H1 (cell line): Measurements from ENCODE around the gene KRR1. TPM values are rescaled to one million over a fixed set of nuclear protein-coding genes. Genes with fewer than 3 reads are reported as not detected.

ENCODE experiments used
- CTCF ChIA-PET: fragments of 300-600 bp; sonication (Branson Sonifier 250); formaldehyde crosslinking; loops from one replicate; lab custom pipeline; 2021; ENCODE audit not compliant: partially characterized antibody; lab: Charles Lee
- POLR2A ChIA-PET: fragments of 300-600 bp; sonication (Branson Sonifier 250); formaldehyde crosslinking; loops from one replicate; lab custom pipeline; 2021; ENCODE audit warnings: inconsistent platforms; ENCODE audit not compliant: partially characterized antibody; lab: Charles Lee
- DNase-seq, 2 experiments: peaks; one replicate each; pipeline versions ENCODE4 v3.0.0 to v3.0.0-alpha.2; 2010 to 2022; ENCODE audit warnings: low spot score in 2 of 2, low read depth in 1 of 2, mixed read lengths in 1 of 2
- FAIRE-seq: peaks from 2 replicates; lab custom pipeline; 2011; peaks lifted over from hg19 to GRCh38; lab: Jason Lieb, UNC
- H2AFZ ChIP-seq: 2 replicates; pipeline ENCODE4 v1.8.1; 2012; ENCODE audit warnings: low read length, inconsistent platforms
- H2AK5ac ChIP-seq: 2 replicates; pipeline ENCODE4 v1.6.1; 2013; ENCODE audit warnings: low read depth, low read length
- H2BK120ac ChIP-seq: replicated peaks from 2 replicates; pipeline ENCODE3; 2013; ENCODE audit warnings: low read depth, low read length, inconsistent platforms
- H2BK12ac ChIP-seq: 2 replicates; pipeline ENCODE4 v1.6.1; 2013; ENCODE audit warnings: low read depth, low read length
- H2BK15ac ChIP-seq: 2 replicates; pipeline ENCODE4 v1.6.1; 2013; ENCODE audit warnings: low read length
- H2BK20ac ChIP-seq: 2 replicates; pipeline ENCODE4 v1.6.1; 2013; ENCODE audit warnings: low read length
- H2BK5ac ChIP-seq: 2 replicates; pipeline ENCODE4 v1.6.1; 2013; ENCODE audit warnings: low read depth, low read length
- H3K14ac ChIP-seq: 2 replicates; pipeline ENCODE4 v1.6.1; 2013; ENCODE audit warnings: inconsistent platforms; ENCODE audit not compliant: insufficient read length
- H3K18ac ChIP-seq: 2 replicates; pipeline ENCODE4 v1.6.1; 2013; ENCODE audit warnings: low read length; ENCODE audit errors: extremely low read depth
- H3K23ac ChIP-seq: 2 replicates; pipeline ENCODE4 v1.6.1; 2013; ENCODE audit warnings: inconsistent platforms; ENCODE audit not compliant: insufficient read length
- H3K23me2 ChIP-seq: 2 replicates; pipeline ENCODE4 v1.6.1; 2013; ENCODE audit warnings: low read depth, low read length
- H3K27ac ChIP-seq: 2 replicates; pipeline ENCODE4 v1.6.1; 2011; ENCODE audit warnings: low read depth, low read length, inconsistent platforms
- H3K27me3 ChIP-seq, 4 experiments: replicated peaks in 1 of 4; 1 replicate in 1 of 4; 2 replicates in 3 of 4; pipeline versions ENCODE4 v1.6.1 to v1.8.1; 2011 to 2013; ENCODE audit warnings: low read length in 3 of 4, mild to moderate bottlenecking in 3 of 4, inconsistent platforms in 2 of 4, mixed read lengths in 2 of 4, moderate library complexity in 1 of 4; ENCODE audit not compliant: control insufficient read depth in 3 of 4, insufficient read depth in 3 of 4; ENCODE audit errors: extremely low read depth in 1 of 4
- H3K36me3 ChIP-seq, 4 experiments: 2 replicates each; pipeline versions ENCODE4 v1.6.1 to v1.8.1; 2011 to 2013; ENCODE audit warnings: mild to moderate bottlenecking in 4 of 4, low read length in 3 of 4, moderate library complexity in 2 of 4, control low read depth in 1 of 4, inconsistent platforms in 1 of 4; ENCODE audit not compliant: insufficient read depth in 4 of 4, control insufficient read depth in 2 of 4
- H3K4ac ChIP-seq: replicated peaks from 2 replicates; pipeline ENCODE3; 2013; ENCODE audit warnings: low read length, low read depth, mixed read lengths, inconsistent platforms; ENCODE audit not compliant: insufficient read length
- H3K4me1 ChIP-seq, 4 experiments: replicated peaks in 1 of 4; 1 replicate in 1 of 4; 2 replicates in 3 of 4; pipeline versions ENCODE4 v1.6.1 to v1.8.1; 2011 to 2013; ENCODE audit warnings: low read length in 3 of 4, inconsistent platforms in 2 of 4, mixed read lengths in 1 of 4; ENCODE audit not compliant: insufficient read depth in 4 of 4, control insufficient read depth in 3 of 4
- H3K4me2 ChIP-seq, 2 experiments: 2 replicates each; pipeline versions ENCODE4 v1.6.1 to v1.8.1; 2011 to 2013; ENCODE audit warnings: low read depth in 2 of 2, low read length in 2 of 2, control low read depth in 1 of 2, inconsistent platforms in 1 of 2, mild to moderate bottlenecking in 1 of 2; ENCODE audit not compliant: insufficient read depth in 1 of 2
- H3K4me3 ChIP-seq, 4 experiments: fragments of 200-600, 300-600 bp in 1 of 4; sonication (generic), shearing (Covaris generic), sonication (Bioruptor Twin) in 1 of 4; 2 replicates each; pipeline versions ENCODE4 v1.5.1 to v1.8.1; 2011 to 2016; ENCODE audit warnings: low read length in 4 of 4, low read depth in 3 of 4, control low read depth in 2 of 4, inconsistent platforms in 2 of 4, mild to moderate bottlenecking in 2 of 4, mixed read lengths in 1 of 4, moderate library complexity in 1 of 4; ENCODE audit not compliant: insufficient read depth in 2 of 4; ENCODE audit errors: extremely low read depth in 1 of 4
- H3K56ac ChIP-seq: replicated peaks from 2 replicates; pipeline ENCODE3; 2013; ENCODE audit warnings: low read depth, mild to moderate bottlenecking, mixed read lengths, low read length, inconsistent platforms; ENCODE audit not compliant: insufficient read length
- H3K79me1 ChIP-seq: 2 replicates; pipeline ENCODE4 v1.6.1; 2013; ENCODE audit warnings: low read depth, low read length, control low read depth
- H3K79me2 ChIP-seq, 2 experiments: 2 replicates each; pipeline versions ENCODE4 v1.6.1 to v1.8.1; 2012 to 2013; ENCODE audit warnings: low read length in 2 of 2, mild to moderate bottlenecking in 2 of 2, inconsistent platforms in 1 of 2; ENCODE audit not compliant: insufficient read depth in 2 of 2, control insufficient read depth in 1 of 2
- H3K9ac ChIP-seq, 4 experiments: replicated peaks in 1 of 4; 1 replicate in 1 of 4; 2 replicates in 3 of 4; pipeline versions ENCODE4 v1.6.1 to v1.8.1; 2011 to 2013; ENCODE audit warnings: low read depth in 3 of 4, low read length in 3 of 4, control low read depth in 2 of 4, mild to moderate bottlenecking in 2 of 4, moderate library complexity in 2 of 4, inconsistent platforms in 1 of 4; ENCODE audit errors: extremely low read depth in 1 of 4
- H3K9me3 ChIP-seq, 2 experiments: 2 replicates each; pipeline versions ENCODE4 v1.6.1 to v1.8.1; 2012 to 2013; ENCODE audit warnings: mild to moderate bottlenecking in 2 of 2, moderate library complexity in 2 of 2, control low read depth in 1 of 2, inconsistent platforms in 1 of 2, low read depth in 1 of 2, low read length in 1 of 2, mixed read lengths in 1 of 2; ENCODE audit not compliant: insufficient read depth in 2 of 2
- H4K20me1 ChIP-seq, 2 experiments: replicated peaks in 1 of 2; 2 replicates each; pipeline versions ENCODE3 to v1.8.1; 2011 to 2013; ENCODE audit warnings: inconsistent platforms in 2 of 2, low read length in 2 of 2, mild to moderate bottlenecking in 1 of 2; ENCODE audit not compliant: insufficient read depth in 2 of 2, control insufficient read depth in 1 of 2
- H4K5ac ChIP-seq: 2 replicates; pipeline ENCODE4 v1.6.1; 2013; ENCODE audit warnings: low read length, low read depth, mixed read lengths, inconsistent platforms; ENCODE audit not compliant: insufficient read length
- H4K8ac ChIP-seq: 2 replicates; pipeline ENCODE4 v1.8.0; 2013; ENCODE audit warnings: mild to moderate bottlenecking, moderate library complexity, low read length, inconsistent platforms; ENCODE audit not compliant: insufficient read depth; ENCODE audit errors: extremely low read depth
- H4K91ac ChIP-seq: replicated peaks from 2 replicates; pipeline ENCODE3; 2013; ENCODE audit warnings: low read length, mixed read lengths, inconsistent platforms; ENCODE audit not compliant: insufficient read length
- BRCA1 ChIP-seq: IDR thresholded peaks from 2 replicates; pipeline ENCODE4 v1.6.1; 2012; ENCODE audit warnings: low read depth, low read length, improper control_type of control experiment
- CREB1 ChIP-seq: IDR thresholded peaks from 2 replicates; pipeline ENCODE4 v1.6.1; 2012; ENCODE audit warnings: inconsistent platforms
- HDAC6 ChIP-seq: IDR thresholded peaks from one replicate; pipeline ENCODE4 v1.7.1; 2012; ENCODE audit warnings: low read depth, mild to moderate bottlenecking, inconsistent platforms, low read length, moderate library complexity
- SRF ChIP-seq: IDR thresholded peaks from 2 replicates; pipeline ENCODE4 v1.6.1; 2011; ENCODE audit warnings: mild to moderate bottlenecking, low read depth, low read length, moderate library complexity
- TBP ChIP-seq: IDR thresholded peaks from 2 replicates; pipeline ENCODE4 v1.6.1; 2011; ENCODE audit warnings: low read depth, low read length, improper control_type of control experiment
- WGBS, 2 experiments: shearing (Covaris generic) in 1 of 2; methylation state at CpG; one replicate each; pipeline versions ENCODE4 v1.1.6 to v1.1.7; 2013 to 2015; ENCODE audit warnings: low lambda C conversion rate in 2 of 2, mixed read lengths in 2 of 2, inconsistent platforms in 1 of 2, low coverage in 1 of 2, missing lambda C conversion rate in 1 of 2; ENCODE audit not compliant: insufficient replicate concordance in 2 of 2, insufficient coverage in 1 of 2, insufficient read length in 1 of 2; ENCODE audit errors: extremely low coverage in 1 of 2, missing lambda C conversion rate in 1 of 2; 5-methylcytosine and 5-hydroxymethylcytosine counted together
- polyA plus RNA-seq, 7 experiments: library from polyadenylated mRNA; depleted of rRNA in 3 of 7; stranded (reverse) in 5 of 7; unstranded in 2 of 7; fragments of >200 nt in 5 of 7; fragments of 200-250 nt in 2 of 7; gene quantifications; 1 replicate in 5 of 7; 2 replicates in 1 of 7; 4 replicates in 1 of 7; pipeline versions ENCODE4 v1.2.1 to v1.2.3, GENCODE V29; 2011 to 2013; ENCODE audit warnings: missing spikeins in 2 of 7, mixed read lengths in 2 of 7
- total RNA-seq: library from RNA; stranded (reverse); fragmentation: NEBNext Ultra II Directional; extraction: Animal tissue kit (Norgen Biotek cat#: 25700); gene quantifications from 2 replicates; pipeline ENCODE4 v1.2.1, GENCODE V29; 2021

The KRR1 gene
- total and polyA plus RNA-seq, 2 of the 8 experiments (the other 6 are each of a cell fraction or from before 2014, with no cell fraction given), result 6.1 to 80.1 TPM

GRCh38 chr12:75444429-75445136 lies 66.8 kb downstream of the KRR1 start:
- Histone ChIP-seq H4K8ac (no peak overlapping the region), H4K91ac (no peak overlapping the region), H2BK12ac (no peak overlapping the region), H3K4me3 (no peak overlapping the region), H3K14ac (no peak overlapping the region), H2AK5ac (no peak overlapping the region), H3K36me3 (no peaks in the 10 kb centered on the region), H3K27ac (no peak overlapping the region), H3K27me3 (no peaks in the 10 kb centered on the region), H4K5ac (no peak overlapping the region), H3K9ac (no peak overlapping the region), H2BK20ac (no peak overlapping the region), H3K18ac (no peak overlapping the region), H3K4me1 (no peaks in the 10 kb centered on the region), H3K79me2 (no peaks in the 10 kb centered on the region), H3K9me3 (peaks cover 0 to 7% of the 10 kb centered on the region in 2 experiments; a peak in 2 of 4 replicates), H3K23me2 (no peaks in the 10 kb centered on the region; the same call in 1 of the 2 replicates), H2BK120ac (no peak overlapping the region), H3K23ac (no peak overlapping the region), H3K4ac (no peak overlapping the region), H2BK5ac (no peak overlapping the region), H2BK15ac (no peak overlapping the region), H2AFZ (peak overlapping the region; percentile 85; the same call in 1 of the 2 replicates), H3K4me2 (no peak overlapping the region), H4K20me1 (no peaks in the 10 kb centered on the region), H3K79me1 (no peaks in the 10 kb centered on the region), H3K56ac (no peak overlapping the region)
- DNase-seq, result no peak
- ChIA-PET CTCF (no interaction called here), POLR2A (no interaction called here)
- WGBS, 2 experiments, result 94% methylated on average over 6 of the region's 6 CpGs; no CpG with 5 or more reads in 1 of the 2 experiments
- FAIRE-seq, result no peak
- TF ChIP-seq HDAC6 (no peak), SRF (no peak), BRCA1 (no peak), TBP (no peak), CREB1 (no peak)
